Tibial nerve (tissue), 4 donors: ENCODE results near the gene FAM240B.

Experiments used
- CTCF ChIP-seq, 5 experiments: fragments of 200-600 bp in 3 of 5; fragments of 450-650 bp in 2 of 5; sonication (generic) in 3 of 5; IDR thresholded peaks; one replicate each; pipeline ENCODE4 v1.5.1; 2016 to 2019; ENCODE audit warnings: antibody characterized with exemption in 5 of 5, mild to moderate bottlenecking in 3 of 5, moderate library complexity in 2 of 5
- EP300 ChIP-seq, 2 donors: sonication (generic); formaldehyde crosslinking; IDR thresholded peaks; one replicate each; pipeline ENCODE4 v1.6.1; 2017; ENCODE audit warnings: antibody characterized with exemption in 2 of 2, mild to moderate bottlenecking in 1 of 2
- POLR2A ChIP-seq, 2 donors: fragments of 450-650 bp; IDR thresholded peaks; one replicate each; pipeline ENCODE4 v1.6.1; 2017; ENCODE audit warnings: antibody characterized with exemption in 2 of 2, mild to moderate bottlenecking in 2 of 2, moderate library complexity in 2 of 2

GRCh38 chr9:38671748-38672147, 48.2 kb downstream of the FAM240B start:
- TF ChIP-seq CTCF (IDR thresholded peaks at IDR 0.05) = no peak
- no peak for TF ChIP-seq POLR2A (IDR thresholded peaks at IDR 0.05)
- no peak for TF ChIP-seq EP300 (IDR thresholded peaks at IDR 0.05)
